Lower leg skin (tissue), 3 donors: Measurements from ENCODE around the gene CACNA1G.

ENCODE experiments used
- POLR2A ChIP-seq, 2 donors: fragments of 450-650 bp; IDR thresholded peaks; one replicate each; pipeline ENCODE4 v1.6.1; 2016 to 2017; ENCODE audit warnings: antibody characterized with exemption in 2 of 2, mild to moderate bottlenecking in 1 of 2, moderate library complexity in 1 of 2
- TF ChIP-seq, protein P1 (sequence below), 3 donors: fragments of 450-650 bp; IDR thresholded peaks; one replicate each; pipeline ENCODE4 v1.5.1; 2016; ENCODE audit warnings: antibody characterized with exemption in 3 of 3, mild to moderate bottlenecking in 3 of 3, moderate library complexity in 2 of 3

DNA sequence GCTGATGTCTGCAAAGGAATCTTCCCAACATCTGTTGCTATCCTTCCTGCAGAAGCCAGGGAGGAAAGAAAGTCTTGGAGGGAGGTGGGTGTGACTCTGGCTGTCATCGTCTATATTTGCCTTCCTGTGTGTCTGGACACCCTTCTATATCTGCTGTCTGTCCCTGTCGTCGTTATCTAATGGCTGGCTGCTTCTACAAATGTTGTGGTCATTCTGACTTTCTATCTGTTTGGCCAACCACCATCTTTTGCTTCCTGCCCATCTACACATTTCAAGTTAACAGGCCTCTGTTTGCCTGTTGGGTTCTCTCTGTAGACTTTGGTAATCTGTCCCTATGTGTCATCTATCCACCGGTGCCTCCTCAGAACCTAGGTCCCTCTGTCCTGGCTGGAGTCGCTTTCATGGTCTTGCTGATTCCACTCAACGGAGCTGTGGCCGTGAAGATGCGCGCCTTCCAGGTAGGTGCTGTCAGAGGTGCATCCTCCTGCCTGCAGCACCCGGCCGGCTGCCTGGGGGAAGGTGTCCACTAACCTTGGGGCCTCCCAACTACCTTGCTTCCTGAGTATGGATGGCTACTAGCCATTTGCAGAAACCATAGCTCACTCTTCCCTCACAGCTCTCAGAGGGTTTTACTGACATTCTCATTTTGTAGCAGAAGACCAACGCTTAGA is 104.4 kb downstream of the CACNA1G start:
- TF ChIP-seq, protein P1, sequence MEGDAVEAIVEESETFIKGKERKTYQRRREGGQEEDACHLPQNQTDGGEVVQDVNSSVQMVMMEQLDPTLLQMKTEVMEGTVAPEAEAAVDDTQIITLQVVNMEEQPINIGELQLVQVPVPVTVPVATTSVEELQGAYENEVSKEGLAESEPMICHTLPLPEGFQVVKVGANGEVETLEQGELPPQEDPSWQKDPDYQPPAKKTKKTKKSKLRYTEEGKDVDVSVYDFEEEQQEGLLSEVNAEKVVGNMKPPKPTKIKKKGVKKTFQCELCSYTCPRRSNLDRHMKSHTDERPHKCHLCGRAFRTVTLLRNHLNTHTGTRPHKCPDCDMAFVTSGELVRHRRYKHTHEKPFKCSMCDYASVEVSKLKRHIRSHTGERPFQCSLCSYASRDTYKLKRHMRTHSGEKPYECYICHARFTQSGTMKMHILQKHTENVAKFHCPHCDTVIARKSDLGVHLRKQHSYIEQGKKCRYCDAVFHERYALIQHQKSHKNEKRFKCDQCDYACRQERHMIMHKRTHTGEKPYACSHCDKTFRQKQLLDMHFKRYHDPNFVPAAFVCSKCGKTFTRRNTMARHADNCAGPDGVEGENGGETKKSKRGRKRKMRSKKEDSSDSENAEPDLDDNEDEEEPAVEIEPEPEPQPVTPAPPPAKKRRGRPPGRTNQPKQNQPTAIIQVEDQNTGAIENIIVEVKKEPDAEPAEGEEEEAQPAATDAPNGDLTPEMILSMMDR (IDR thresholded peaks at IDR 0.05): no peak
- no peak for TF ChIP-seq POLR2A (IDR thresholded peaks at IDR 0.05)
